ENCODE measurements around the gene TGFA.

- TF ChIP-seq EP300 (IDR thresholded peaks at IDR 0.05) (no peak), CTCF (IDR thresholded peaks at IDR 0.05) (no peak), POLR2AphosphoS5 (IDR thresholded peaks at IDR 0.05) (no peak), POLR2A (IDR thresholded peaks at IDR 0.05) (no peak)
Measured at GRCh38 chr2:70529610-70530009, 24.0 kb downstream of the TGFA start.

Measured in upper lobe of left lung (tissue), 4 donors.